Measurements from ENCODE around the gene DDX10.

The DDX10 gene

DNA sequence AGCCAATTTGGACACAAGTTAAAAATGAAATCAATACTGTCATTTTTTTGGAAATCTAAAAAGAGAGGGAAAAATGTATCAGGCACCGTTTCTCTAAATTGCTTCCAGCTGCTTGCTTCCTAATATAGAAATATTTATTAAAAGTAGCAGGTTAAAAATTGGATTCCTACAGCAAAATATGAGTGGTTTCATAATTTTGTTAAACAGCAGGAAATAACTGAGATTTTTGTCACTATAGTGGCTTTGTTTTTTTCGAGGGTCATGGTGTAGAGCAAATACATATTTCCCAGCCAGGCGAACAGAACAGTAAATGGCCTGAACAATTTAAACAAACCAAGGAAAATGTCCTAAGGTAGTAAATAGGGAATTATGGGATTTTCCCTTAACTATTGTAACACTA lies 159.7 kb downstream of the DDX10 start:
- no peak for DNase-seq (ENCODE audit: low spot score)

DNA sequence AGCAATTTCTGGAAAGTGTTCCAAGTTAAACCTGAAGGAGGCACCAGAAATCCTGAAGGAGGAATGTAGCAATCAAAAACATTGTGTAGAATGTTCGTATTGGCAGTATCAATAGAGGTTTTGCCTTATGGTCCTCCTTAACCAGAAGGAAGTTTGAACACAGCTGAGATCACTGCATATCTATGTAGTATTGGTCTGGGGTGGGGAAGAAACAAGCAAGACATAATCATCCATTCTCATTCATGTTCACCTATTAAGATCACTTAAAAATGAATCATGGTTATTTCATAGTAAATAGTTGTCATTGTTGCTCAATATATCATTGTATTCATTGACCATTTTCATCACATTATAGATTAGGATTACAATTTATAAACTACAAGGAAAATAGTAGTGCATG lies 160.5 kb downstream of the DDX10 start:
- no peak for DNase-seq (ENCODE audit: low spot score)

DNA sequence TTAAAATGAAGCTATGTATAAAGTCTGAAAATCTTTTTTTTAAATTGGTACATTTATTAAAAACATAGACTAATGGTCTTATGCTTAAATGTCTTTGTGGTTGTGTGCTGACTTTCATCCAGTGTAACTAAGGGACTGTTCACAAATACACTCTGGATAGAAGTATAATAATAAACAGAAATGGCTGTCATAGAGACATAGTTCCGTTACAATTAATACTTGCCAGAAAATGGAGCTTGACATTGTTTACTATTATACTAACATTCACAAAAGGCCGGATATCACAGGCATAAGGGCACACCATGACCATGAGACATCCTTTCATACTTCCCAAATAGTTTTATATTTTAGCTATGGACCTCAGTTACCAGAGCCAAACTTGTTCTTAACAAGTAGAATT lies 161.3 kb downstream of the DDX10 start:
- no peak for DNase-seq (ENCODE audit: low spot score)

DNA sequence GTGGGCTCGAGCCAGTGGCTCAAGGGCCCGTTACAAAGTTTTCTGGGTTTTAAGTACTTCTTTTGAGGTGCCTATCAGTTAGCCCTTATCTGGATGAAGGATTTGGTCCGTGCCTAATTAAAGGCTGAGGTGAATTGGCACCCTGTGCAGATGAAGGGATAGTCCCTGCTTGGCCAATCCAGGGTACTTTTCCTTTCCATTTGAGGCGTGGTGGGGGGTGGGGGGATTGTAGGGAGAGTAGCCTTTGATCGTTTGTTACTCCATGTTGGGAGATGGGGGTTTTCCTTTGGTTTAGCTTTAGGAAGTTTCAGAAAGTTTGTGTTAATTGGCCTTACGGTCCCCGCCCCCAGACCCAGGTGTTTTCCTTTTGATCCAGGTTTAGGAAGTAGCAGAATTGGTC lies 170.8 kb downstream of the DDX10 start:
- no peak for DNase-seq (ENCODE audit: low spot score)

DNA sequence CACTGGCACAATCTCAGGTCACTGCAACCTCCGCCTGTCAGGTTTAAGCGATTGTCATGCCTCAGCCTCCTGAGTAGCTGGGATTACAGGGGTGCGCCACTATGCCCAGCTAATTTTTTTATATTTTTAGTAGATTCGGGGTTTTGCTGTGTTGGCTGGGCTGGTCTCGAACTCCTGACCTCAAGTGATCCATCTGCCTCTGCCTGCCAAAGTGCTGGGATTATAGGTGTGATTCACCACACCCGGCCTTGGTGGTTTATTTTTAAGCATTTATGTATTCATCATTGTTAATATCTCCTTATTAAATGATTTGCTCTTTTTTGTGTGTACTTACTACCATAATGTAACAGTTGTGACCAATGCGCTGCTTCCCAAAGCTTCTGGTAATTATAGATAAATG lies 171.7 kb downstream of the DDX10 start:
- no peak for DNase-seq (ENCODE audit: low spot score)

DNA sequence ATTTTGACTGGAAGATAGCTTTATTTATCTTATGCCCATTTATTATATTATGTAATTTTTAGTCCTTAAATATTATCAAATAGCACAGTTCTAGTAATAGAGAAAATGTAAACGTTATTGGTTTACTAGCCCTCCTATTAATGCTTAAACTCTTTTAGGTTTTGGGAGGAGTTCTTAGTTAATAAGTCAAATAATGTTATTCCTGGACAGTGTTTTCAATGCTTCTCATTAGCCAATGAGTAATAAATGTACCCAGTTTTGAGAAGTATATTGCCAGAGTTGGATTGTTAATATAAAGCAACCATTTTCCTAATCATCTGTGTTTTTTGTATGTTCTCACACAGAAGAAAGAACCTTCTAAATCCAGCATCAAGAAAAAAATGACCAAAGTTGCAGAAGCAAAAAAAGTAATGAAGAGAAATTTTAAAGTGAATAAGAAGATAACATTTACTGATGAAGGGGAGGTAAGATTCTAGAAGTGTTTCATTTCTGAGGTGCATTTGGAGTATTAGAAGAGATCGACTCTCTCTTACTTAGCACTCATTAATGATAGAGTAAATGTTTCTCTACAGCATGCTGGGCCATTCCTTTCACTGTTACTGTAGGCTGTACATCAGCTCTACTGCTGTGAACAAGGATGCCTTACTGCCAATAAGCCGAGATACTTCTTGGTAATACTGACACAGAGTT lies 173.4 kb downstream of the DDX10 start:
- no peak for DNase-seq (ENCODE audit: low spot score)

DNA sequence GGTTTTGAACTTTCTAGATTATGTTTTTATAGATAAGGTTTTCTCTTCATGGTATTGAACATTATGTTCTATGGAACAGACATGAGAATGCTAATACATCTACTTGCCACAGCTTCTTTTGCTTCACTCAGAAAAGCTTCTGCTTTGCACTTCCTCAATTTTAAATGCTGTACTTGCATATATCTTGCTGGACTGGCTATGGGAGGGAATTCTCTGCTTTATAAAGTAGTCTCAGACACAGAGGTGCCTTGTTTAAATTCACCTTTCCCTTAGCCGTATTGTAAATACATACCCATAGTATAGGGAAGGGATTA lies 173.9 kb downstream of the DDX10 start:
- no peak for DNase-seq (ENCODE audit: low spot score)

DNA sequence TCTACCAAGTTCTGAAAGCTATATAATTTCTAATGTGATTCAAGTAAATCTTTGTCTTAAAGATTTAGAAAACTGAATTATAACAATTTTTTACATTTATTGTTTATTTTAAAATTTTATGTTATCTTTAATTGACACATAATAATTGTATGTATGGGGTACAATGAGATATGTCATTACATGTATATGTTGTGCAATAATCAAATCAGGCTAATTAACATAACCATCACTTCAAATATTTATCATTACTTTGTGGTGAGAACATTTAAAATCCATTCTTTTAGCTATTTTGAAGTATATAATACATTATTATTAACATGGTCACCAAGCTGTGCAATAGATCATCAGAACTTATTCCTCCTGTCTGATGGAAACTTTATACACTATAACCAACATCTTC lies 181.1 kb downstream of the DDX10 start:
- DNase-seq (ENCODE audit: low spot score): no peak

DNA sequence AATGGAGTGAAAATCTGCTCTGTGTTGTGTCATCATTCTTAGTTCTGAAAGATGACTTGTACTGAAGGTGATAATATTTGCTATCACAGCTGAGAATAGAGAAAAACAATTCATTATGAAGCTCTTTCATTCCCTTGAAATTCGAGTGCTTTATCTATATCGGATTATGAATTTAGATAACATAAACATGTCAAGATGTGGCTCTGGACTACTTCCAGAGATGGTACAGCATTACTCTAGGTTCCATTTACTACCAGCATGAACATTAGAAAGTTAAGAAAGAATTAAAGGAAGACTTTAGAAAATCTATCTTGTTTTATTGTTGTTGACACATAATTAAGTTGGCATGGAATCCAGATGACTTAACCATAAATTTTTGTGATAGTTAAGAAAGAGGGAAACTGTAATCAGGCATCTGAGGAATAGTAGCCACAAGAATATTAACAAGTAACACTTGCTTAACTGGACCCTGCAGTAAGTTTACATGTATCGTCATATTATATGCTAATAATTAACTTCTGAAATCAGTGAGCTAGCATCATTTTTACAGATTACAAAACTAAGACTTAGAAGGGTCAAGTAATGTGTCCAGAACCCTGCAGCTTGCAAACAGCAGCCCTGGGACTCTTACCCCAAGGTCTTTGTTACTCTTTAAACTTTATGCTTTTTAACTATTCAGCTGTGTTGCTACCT lies 182.6 kb downstream of the DDX10 start:
- no peak for DNase-seq (ENCODE audit: low spot score)

DNA sequence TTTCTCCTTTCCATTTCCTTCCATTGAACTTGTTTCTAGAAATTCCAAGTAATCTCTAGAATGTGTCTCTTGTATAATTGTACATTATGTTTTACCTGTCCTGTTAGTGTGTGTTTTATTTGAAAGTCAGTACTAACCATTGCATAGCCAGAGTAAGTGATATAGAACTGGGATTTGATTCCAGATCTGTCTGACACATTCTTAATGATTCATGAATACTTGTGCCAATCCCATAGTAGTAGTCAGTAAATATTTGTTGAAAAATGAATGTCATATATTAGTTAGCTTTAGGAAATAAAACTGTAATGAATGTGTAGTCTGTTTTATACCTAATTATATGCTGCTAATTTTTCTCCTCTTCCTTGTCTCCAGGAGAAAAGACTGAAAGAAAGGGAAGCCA lies 186.9 kb downstream of the DDX10 start:
- DNase-seq (ENCODE audit: low spot score): no peak

DNA sequence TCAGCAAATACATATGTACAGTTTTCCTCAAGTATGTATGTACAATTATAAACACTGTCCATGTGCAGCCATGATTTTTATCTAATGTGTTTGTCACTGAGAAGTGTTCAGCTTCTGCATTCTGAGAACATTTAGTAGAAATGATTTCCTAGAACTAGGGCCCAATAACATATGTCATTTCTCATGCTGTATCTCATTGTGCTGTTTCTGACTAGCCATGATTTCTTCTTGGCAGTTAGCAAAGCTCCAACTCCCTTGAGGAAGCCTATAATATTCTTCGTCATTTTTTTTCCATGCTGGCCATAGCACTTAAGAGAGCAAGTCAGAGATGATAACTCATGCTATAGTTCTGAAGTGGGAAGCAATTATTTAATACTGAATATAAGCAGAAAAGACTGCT lies 187.8 kb downstream of the DDX10 start:
- DNase-seq (ENCODE audit: low spot score): peak; percentile 2

DNA sequence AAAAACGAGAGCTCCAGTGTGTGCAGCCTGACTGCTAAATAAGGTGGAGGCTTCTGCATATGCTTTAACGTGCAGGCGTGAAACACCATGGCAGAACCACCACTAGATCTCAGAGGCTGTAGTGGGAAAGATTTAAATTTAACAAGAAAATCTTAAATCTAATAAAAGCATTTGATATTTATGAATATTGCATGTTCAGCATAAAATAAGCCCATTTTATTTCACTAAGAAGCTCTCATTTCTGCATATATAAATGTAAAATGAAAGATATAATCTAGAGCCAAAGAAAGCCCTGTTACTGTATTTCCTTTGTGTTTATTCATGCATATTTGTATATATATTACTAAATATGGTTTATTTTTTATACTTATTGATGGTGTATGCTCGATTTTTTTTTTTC lies 188.3 kb downstream of the DDX10 start:
- DNase-seq (ENCODE audit: low spot score): no peak

DNA sequence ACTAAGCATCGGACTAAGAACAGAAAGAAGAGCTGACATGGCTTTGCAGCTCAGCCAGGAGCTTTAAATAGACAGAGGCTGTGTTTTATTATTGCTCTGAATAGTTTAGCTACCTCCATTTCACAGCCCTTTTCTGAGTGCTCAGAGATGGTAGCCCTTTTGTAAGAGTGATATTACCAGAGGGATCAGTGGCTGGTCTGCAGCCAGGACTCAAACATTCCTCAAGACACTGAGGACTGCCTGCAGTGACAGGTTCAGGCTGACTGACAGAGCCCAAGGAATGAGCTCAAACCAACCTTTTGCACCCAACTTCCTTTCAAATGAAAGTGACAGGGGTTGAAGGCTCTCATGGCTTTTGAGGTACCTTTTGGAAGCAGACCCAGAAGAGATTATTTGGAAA lies 189.0 kb downstream of the DDX10 start:
- DNase-seq (ENCODE audit: low spot score): peak; percentile 9

DNA sequence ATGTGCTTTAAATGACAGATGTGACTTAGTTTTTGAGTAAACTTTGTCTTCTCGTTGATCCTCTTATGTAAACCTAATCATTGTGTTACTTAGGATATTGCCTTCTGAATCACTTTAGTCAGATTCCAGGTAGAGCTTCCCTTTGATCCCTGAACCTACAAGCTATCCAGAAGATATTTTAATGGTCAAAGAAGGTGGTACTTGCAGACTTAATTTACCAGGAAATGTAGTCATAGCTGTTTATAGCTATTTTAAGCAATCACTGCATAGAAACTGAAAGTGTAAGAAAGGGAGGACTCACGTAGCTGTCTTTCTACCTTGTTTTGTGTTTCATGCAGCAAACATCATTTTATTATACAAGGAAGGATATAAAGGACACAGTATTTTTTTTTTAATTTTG lies 189.5 kb downstream of the DDX10 start:
- DNase-seq (ENCODE audit: low spot score): peak; percentile 27

DNA sequence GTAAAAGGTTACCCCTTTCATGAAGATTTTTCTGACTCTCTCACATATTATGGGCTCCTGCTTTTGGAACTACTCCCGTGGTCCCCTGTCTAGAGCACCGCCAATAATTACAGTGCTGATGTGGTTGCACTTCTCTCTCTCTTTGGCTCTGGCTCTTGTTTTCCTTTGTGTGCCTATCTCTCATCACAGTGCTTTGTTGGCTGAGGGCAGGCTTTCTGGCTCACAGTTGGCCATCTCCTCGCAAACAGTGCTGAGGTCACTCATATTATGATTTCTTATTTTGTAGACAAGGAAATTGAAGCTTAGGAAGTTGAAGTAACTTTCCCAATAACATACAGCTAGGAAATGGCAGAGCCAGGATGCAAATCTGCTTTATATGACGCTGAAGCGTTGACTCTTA lies 192.5 kb downstream of the DDX10 start:
- no peak for DNase-seq (ENCODE audit: low spot score)

DNA sequence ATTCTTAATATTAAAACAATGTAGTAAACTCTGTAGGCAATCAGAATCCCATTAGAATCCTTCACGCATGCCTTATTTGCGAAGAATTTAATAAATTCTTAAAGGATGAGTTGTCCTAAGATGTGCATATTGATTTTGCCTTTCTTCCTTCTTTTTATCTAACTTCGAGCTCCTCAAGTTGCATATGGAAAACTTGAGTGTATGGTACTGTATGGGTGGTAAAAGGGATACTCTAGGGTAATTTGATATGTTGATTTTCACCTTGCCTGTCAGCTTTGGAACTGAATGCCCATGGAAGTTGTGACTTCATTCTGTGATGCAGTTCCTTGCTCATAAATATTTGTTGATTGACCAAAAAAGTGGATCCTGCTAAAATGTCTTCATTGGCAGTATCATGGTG lies 193.8 kb downstream of the DDX10 start:
- no peak for DNase-seq (ENCODE audit: low spot score)

DNA sequence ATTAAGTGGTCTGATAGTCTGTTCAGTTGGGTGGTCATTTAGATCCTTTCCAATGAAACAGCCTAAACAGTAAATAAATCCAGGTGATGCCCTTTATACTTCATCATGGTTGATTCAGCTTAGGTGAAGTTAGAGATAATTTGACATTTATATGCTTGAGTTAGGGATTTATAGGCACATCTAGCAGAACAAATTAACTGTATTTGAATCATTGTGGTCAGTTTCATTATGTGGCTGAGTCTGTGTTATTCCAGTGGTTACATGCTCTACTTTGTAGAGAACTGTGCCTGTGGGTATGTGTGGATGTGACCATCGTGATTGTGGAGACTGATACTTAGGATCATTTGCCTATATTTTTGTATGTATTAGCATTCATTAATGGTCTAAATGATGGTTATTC lies 194.6 kb downstream of the DDX10 start:
- DNase-seq (ENCODE audit: low spot score): no peak

DNA sequence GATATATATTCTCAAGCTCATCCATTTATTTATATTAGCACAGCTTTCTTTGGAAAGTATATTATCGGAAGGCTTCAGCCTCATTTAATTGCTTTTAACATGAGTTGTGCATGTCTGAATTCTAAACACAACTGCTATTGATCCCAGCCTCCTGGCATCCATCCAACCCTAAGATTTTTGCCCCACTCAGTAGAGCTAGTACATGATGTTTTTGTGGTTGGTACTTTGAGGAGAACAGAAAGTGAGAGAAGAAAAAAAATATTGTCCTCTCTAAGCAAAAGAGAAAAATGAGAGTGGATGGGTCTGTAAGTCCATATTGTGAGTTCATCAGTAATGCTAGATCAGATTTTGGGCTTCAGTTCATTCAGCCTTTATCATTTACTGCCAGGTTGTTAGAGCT lies 198.7 kb downstream of the DDX10 start:
- DNase-seq (ENCODE audit: low spot score): no peak

DNA sequence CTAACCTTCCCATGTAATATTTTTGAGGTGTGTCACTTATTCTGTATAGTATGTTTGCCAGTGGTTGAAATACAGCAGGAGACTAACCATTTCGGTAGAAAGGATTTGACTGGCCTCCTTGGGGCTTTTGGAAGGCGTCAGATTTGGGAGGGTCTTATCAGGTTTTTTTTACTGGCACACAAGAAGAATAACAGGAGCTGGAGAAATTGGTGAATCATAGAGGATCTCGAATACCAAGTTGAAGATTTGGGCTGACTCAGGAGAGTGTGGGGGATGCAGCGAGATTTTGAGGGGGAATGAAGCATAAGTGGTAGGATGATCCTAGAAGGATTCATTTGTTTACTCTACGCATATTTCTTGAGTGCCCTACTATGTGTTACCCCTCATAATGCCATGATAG lies 200.5 kb downstream of the DDX10 start:
- no peak for DNase-seq (ENCODE audit: low spot score)

DNA sequence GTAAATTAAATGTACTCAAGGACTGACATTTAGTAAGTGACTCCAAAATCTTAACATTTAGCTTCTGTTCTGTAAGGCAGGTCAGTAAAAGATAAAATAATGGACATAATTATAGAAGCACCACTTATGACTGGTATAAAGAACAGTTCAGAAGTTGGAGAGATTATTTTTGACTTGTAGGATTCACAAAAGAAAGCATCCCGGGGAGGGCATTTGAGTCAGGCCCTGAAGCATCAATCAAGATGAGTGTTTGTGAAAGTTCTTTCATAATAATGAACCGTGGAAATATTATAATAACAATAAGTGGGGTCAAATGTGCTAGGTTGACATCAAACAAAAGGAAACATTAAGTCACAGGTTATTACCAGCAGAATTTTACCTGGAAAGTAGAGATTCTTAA lies 201.9 kb downstream of the DDX10 start:
- DNase-seq (ENCODE audit: low spot score): no peak

DNA sequence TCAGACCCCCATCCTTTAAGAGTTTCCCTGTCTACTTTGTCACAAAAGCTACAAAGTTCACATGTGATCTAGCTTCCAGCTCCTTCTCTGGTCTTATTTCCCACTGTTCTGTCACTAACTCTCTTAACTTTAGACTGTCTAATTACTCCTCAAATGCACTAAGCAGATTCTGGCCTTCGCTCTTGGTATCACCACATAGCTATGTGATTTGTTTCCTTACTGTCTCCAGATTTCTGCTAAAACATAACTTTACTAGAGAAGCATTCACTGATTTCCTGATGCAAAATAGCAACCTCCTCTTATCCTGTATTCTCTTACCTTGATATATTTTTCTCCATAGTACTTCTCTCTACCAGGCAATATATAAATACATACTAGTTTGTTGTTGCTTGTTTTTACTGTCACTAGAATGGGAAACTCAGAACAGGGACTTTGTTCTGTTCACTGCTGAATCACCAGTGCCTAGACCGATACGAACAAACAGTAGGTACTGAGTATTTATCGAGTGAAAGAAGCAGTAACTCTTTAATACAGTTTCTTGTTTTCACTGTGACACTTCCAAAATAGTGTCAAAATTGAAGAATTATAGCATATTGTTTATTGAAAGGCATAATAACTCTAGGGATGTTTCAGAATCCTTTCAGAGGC lies 205.6 kb downstream of the DDX10 start:
- no peak for DNase-seq (ENCODE audit: low spot score)

DNA sequence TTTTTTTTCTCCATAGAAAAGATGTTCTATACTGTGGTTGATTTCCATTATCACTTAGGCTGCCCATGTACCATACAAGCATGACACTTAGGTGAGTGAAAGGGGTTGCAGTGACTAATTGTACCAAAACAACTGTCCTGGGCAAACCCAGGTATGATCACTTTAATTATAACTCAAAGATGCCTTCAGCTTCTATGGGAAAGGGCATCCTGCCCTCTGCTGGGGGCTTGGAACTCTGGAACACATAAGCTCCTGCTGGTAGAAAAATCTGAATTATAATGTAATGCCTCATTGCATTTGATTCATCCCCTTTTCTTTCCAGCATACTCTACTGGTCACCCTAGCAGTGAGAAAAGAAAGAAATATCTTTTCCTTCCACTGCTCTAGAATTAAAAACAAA lies 206.3 kb downstream of the DDX10 start:
- no peak for DNase-seq (ENCODE audit: low spot score)

DNA sequence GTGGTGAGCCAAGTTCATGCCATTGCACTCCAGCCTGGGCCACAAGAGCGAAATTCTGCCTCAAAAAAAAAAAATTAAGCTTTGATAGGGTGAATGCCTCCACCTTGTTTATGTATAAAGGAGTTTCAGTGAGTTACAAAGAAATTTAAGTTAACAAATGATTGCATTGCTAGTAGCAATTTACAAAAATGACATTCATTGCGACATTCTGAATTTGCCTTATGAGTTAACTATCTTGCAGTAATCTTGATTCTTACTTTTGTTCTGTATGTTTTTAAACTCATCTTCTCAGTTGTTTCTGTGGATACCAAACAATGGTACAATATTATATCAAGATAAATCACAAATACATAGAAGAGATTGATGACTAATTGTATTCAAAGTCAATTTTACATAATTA lies 207.0 kb downstream of the DDX10 start:
- DNase-seq (ENCODE audit: low spot score): no peak

DNA sequence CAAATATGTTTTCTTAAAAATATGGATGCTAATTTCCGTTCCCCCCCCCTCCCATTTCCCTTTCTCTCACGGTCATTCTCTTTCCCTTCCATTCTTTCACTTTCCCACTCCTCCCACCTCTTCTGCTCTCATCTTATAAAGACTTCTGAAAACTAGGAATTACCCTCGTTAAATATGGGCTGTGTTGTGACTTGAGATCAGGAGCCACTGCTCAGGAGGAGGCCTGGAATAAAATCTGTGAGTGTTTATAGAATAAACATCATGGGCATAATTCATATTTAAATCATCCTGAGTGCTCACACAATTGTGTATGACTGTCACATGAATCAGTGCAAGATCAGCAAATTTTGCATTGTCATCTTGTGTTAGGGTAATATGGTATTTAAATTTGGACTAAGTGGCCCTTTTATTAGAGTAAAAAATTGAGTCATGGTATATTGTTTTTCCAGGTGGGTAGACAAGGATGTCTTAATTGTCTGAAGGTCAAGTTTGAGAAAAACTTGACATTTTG lies 208.0 kb downstream of the DDX10 start:
- no peak for DNase-seq (ENCODE audit: low spot score)

All from CD4-positive, alpha-beta T cell treated with Interleukin-2 at 100 ng/mL for 4 hours (primary cell).